Cardiac fibroblast (primary cell): ENCODE data around the gene TINAGL1.

ENCODE experiments used
- DNase-seq, 2 donors: peaks; one replicate each; pipeline versions ENCODE4 v3.0.0 to v3.0.0-alpha.2; 2010; ENCODE audit warnings: low read depth in 2 of 2
- H3K4me3 ChIP-seq, 2 donors: replicated peaks in 1 of 2; 1 replicate in 1 of 2; 2 replicates in 1 of 2; pipeline ENCODE4 v1.5.1; 2011; ENCODE audit warnings: low read depth in 2 of 2, low read length in 2 of 2, mild to moderate bottlenecking in 2 of 2, moderate library complexity in 1 of 2
- TF ChIP-seq, protein P1 (sequence below): IDR thresholded peaks from one replicate; pipeline ENCODE4 v1.5.1; 2011; ENCODE audit warnings: low read depth, mild to moderate bottlenecking, low read length, inconsistent platforms

TINAGL1 gene

DNA sequence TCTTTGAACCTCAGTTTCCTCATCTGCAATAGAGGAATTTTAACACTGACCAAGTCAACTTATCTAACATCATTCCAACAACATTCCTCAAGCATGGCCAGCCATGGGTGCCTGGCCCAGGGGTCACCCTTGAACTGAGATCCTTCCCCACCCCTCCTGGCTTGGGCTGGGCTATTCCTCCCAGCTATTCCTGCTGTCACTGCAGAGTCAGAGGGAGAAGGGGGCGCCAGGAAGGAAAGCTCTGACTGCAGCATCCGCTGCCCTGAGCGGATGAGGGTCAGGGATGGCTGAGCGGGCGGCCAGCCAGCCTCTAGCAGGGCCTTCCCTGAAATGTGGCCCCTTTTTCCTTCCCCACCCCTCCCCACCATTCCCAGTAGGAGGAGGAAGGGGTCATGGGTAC lies 3.1 kb downstream of the TINAGL1 start:
- DNase-seq = peak in 1 of 2 donors; percentile 73
- H3K4me3 ChIP-seq = no peak overlapping the region
- TF ChIP-seq, protein P1, sequence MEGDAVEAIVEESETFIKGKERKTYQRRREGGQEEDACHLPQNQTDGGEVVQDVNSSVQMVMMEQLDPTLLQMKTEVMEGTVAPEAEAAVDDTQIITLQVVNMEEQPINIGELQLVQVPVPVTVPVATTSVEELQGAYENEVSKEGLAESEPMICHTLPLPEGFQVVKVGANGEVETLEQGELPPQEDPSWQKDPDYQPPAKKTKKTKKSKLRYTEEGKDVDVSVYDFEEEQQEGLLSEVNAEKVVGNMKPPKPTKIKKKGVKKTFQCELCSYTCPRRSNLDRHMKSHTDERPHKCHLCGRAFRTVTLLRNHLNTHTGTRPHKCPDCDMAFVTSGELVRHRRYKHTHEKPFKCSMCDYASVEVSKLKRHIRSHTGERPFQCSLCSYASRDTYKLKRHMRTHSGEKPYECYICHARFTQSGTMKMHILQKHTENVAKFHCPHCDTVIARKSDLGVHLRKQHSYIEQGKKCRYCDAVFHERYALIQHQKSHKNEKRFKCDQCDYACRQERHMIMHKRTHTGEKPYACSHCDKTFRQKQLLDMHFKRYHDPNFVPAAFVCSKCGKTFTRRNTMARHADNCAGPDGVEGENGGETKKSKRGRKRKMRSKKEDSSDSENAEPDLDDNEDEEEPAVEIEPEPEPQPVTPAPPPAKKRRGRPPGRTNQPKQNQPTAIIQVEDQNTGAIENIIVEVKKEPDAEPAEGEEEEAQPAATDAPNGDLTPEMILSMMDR = no peak

GRCh38 chr1:31580513-31580870 lies 4.2 kb downstream of the TINAGL1 start:
- H3K4me3 ChIP-seq = no peak overlapping the region
- peak; percentile 33 to 52 for DNase-seq

DNA sequence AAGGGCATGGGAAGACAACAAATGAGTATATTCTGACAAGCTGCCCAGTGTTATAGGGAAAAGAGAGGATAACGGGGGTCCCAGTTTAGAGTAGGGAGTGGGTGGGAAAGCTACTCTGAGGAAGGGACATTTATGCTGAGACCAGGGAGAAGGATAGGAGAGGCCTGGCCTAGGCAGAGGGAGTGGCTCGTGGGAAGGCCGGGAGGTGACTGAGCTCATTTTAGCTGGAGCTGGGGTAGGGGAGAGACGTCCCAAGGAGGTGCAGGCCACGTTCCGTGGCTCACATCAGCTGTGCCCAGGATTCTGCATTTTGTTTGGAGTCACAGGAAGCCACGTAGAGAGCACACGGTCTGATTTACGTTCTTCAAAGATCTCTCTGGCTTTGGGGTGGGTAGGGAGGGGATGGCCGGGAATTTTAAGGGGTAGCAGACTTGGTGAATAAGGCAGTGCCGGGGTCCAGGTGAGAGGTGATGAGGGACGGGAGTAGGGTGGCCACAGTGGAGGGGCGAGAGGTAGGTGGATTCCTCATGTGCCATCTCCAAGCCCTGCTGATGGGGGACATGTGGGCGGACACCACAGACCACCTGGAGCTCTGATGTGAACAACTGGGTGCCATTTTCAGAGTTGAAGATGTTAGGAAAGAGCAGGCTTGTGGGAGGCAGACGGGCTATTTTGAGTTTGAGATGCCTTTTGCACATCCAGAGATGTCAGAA lies 4.7 kb downstream of the TINAGL1 start:
- DNase-seq = no peak
- no peak overlapping the region for H3K4me3 ChIP-seq
- TF ChIP-seq, protein P1 = no peak

More at GRCh38 chr1:31580513-31580870, 4.2 kb downstream of the TINAGL1 start:
- TF ChIP-seq, protein P1 = no peak

- TF ChIP-seq, protein P1 = no peak
Observed at GRCh38 chr1:31581821-31582810, 5.8 kb downstream of the TINAGL1 start.

GRCh38 chr1:31583082-31583994 lies 7.0 kb downstream of the TINAGL1 start:
- TF ChIP-seq, protein P1 = no peak
- H3K4me3 ChIP-seq = no peak overlapping the region
- peak in 1 of 2 donors; percentile 61 for DNase-seq

More at GRCh38 chr1:31581821-31582810, 5.8 kb downstream of the TINAGL1 start:
- DNase-seq = peak in 1 of 2 donors; percentile 64
- no peak overlapping the region for H3K4me3 ChIP-seq
